ENCODE data around the gene TSC2. TPM values are rescaled to one million over a fixed set of nuclear protein-coding genes. Genes with fewer than 3 reads are reported as not detected.

The TSC2 gene
- total and polyA plus RNA-seq, 2 of the 13 experiments (the other 11 are each of a cell fraction or from before 2014, with no cell fraction given), result 19.6 to 40.4 TPM

DNA sequence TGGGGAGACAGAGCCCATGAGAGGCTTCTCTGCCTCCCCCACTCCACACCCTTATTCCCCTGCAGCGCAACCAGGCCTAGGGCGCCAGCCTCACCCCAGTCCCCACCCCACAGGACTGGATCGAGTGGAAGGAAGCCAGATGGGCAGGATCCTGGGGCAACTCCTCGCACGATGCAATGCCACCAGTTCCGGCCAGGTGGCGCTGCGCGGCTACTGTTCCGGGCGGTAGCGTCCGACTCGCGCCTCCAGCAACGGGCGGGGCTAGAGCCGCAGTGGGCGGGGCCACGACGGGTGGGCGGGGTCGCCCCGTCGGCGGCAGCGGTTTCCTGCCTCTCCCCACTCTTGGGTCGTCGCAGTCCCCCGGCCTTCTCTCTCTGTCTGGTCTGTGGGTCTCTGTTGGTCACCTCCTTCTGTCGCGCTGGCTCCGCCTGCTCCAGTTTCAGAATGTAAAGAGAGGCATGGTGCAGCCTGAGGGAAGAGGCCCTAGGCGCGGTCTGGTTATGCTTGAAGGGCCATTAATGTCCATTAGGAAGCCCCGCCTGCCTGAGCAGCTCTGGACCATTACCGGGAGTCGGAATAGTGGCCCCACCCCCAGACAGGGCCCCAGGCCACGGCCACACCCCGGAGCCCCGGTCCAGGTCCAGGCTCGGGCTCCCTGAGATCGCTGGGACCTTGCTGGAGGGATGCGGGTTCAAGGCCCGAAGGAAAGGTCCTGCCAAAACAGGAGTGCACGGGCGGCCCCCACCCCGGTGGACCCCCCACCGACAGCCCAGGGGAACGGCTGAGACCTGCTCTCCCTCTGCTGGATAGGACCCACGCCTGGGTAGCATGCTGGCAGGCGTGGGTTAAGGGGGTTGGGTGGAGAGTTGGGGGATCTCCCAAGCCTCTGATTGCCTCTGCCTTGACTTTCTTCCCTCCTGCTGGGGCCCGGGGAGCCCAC is 24.4 kb upstream of the TSC2 start (continued):
- peak; percentile 81 for TF ChIP-seq GATAD1 (CRISPR knock-in tag; IDR thresholded peaks at IDR 0.05)
- no peak for TF ChIP-seq SIX1 (CRISPR knock-in tag; IDR thresholded peaks at IDR 0.05; ENCODE audit: borderline replicate concordance)
- TF ChIP-seq AKAP8 (CRISPR knock-in tag; IDR thresholded peaks at IDR 0.05), result peak; percentile 49; the same call in 1 of the 2 replicates
- TF ChIP-seq ZNF546 (CRISPR knock-in tag; conservative IDR thresholded peaks at IDR 0.05), result no peak
- TF ChIP-seq ZNF20 (CRISPR knock-in tag; IDR thresholded peaks at IDR 0.05), result no peak
- TF ChIP-seq CHD4 (IDR thresholded peaks at IDR 0.05; ENCODE audit: borderline replicate concordance, low read length), result no peak
- no peak for TF ChIP-seq CBX1 (IDR thresholded peaks at IDR 0.05; ENCODE audit: low read depth)
- TF ChIP-seq CCDC6 (CRISPR knock-in tag; IDR thresholded peaks at IDR 0.05), result no peak
- 0 out of 2 replicates have a peak, but pooled peaks have one; percentile 31 for TF ChIP-seq MEIS1 (CRISPR knock-in tag; IDR thresholded peaks at IDR 0.05; ENCODE audit: borderline replicate concordance)
- peak; percentile 73 for TF ChIP-seq POLR2G (IDR thresholded peaks at IDR 0.05; ENCODE audit: low read depth, low read length)
- TF ChIP-seq, protein P1, sequence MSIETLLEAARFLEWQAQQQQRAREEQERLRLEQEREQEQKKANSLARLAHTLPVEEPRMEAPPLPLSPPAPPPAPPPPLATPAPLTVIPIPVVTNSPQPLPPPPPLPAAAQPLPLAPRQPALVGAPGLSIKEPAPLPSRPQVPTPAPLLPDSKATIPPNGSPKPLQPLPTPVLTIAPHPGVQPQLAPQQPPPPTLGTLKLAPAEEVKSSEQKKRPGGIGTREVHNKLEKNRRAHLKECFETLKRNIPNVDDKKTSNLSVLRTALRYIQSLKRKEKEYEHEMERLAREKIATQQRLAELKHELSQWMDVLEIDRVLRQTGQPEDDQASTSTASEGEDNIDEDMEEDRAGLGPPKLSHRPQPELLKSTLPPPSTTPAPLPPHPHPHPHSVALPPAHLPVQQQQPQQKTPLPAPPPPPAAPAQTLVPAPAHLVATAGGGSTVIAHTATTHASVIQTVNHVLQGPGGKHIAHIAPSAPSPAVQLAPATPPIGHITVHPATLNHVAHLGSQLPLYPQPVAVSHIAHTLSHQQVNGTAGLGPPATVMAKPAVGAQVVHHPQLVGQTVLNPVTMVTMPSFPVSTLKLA (IDR thresholded peaks at IDR 0.05), result 0 out of 2 replicates have a peak, but pooled peaks have one; percentile 13
- TF ChIP-seq TCF7 (IDR thresholded peaks at IDR 0.05; ENCODE audit: low read depth), result no peak
- no peak for TF ChIP-seq CENPX (CRISPR knock-in tag; IDR thresholded peaks at IDR 0.05)
- TF ChIP-seq, protein P2, sequence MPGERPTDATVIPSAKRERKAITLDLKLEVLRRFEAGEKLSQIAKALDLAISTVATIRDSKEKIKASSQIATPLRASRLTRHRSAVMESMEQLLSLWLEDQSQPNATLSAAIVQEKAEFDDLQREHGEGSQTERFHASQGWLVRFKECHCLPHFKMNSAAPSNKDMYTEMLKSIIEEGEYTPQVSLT (CRISPR knock-in tag; IDR thresholded peaks at IDR 0.05; ENCODE audit: borderline replicate concordance, low read depth), result no peak
- no peak for TF ChIP-seq SETDB1 (CRISPR knock-in tag; IDR thresholded peaks at IDR 0.05; ENCODE audit: borderline replicate concordance)
- TF ChIP-seq CAMTA2 (CRISPR knock-in tag; IDR thresholded peaks at IDR 0.05; ENCODE audit: borderline replicate concordance), result no peak
- no peak; the same call in 1 of the 2 replicates for TF ChIP-seq PHF21A (CRISPR knock-in tag; IDR thresholded peaks at IDR 0.05)
- TF ChIP-seq NCOR1 (IDR thresholded peaks at IDR 0.05; ENCODE audit: borderline replicate concordance, low read length), result no peak
- no peak for TF ChIP-seq NFATC3 (CRISPR knock-in tag; IDR thresholded peaks at IDR 0.05)
- no peak for TF ChIP-seq ZNF557 (CRISPR knock-in tag; IDR thresholded peaks at IDR 0.05)
- TF ChIP-seq PAF1 (CRISPR knock-in tag; IDR thresholded peaks at IDR 0.05), result no peak
- TF ChIP-seq FOXA1 (IDR thresholded peaks at IDR 0.05), result no peak
- no peak for TF ChIP-seq FOXA1 (CRISPR knock-in tag; IDR thresholded peaks at IDR 0.05)
- TF ChIP-seq HOXA5 (CRISPR knock-in tag; IDR thresholded peaks at IDR 0.05), result 0 out of 2 replicates have a peak, but pooled peaks have one; percentile 19
- TF ChIP-seq RXRA (CRISPR knock-in tag; IDR thresholded peaks at IDR 0.05), result peak; percentile 55; the same call in 1 of the 2 replicates
- peak; percentile 40; the same call in 1 of the 2 replicates for TF ChIP-seq FOSL2 (CRISPR knock-in tag; IDR thresholded peaks at IDR 0.05)
- TF ChIP-seq, protein P3, sequence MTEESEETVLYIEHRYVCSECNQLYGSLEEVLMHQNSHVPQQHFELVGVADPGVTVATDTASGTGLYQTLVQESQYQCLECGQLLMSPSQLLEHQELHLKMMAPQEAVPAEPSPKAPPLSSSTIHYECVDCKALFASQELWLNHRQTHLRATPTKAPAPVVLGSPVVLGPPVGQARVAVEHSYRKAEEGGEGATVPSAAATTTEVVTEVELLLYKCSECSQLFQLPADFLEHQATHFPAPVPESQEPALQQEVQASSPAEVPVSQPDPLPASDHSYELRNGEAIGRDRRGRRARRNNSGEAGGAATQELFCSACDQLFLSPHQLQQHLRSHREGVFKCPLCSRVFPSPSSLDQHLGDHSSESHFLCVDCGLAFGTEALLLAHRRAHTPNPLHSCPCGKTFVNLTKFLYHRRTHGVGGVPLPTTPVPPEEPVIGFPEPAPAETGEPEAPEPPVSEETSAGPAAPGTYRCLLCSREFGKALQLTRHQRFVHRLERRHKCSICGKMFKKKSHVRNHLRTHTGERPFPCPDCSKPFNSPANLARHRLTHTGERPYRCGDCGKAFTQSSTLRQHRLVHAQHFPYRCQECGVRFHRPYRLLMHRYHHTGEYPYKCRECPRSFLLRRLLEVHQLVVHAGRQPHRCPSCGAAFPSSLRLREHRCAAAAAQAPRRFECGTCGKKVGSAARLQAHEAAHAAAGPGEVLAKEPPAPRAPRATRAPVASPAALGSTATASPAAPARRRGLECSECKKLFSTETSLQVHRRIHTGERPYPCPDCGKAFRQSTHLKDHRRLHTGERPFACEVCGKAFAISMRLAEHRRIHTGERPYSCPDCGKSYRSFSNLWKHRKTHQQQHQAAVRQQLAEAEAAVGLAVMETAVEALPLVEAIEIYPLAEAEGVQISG (CRISPR knock-in tag; IDR thresholded peaks at IDR 0.05), result peak; percentile 69
- no peak for TF ChIP-seq U2AF1 (optimal IDR thresholded peaks at IDR 0.05; ENCODE audit: low read depth, low read length)
